NCI-H1048 (cell line): ENCODE data around the gene CEP164.

ENCODE experiments used
- DNase-seq: peaks from one replicate; lab custom pipeline; 2025; lab: John Stamatoyannopoulos, UW

Gene CEP164

GRCh38 chr11:117421041-117421440, 93.4 kb downstream of the CEP164 start:
- no peak for DNase-seq

- DNase-seq, result no peak
Measured at GRCh38 chr11:117421476-117421875, 93.8 kb downstream of the CEP164 start.

GRCh38 chr11:117423046-117423575, 95.5 kb downstream of the CEP164 start:
- no peak for DNase-seq

GRCh38 chr11:117424781-117425180, 97.1 kb downstream of the CEP164 start:
- no peak for DNase-seq

GRCh38 chr11:117425679-117426296, 98.1 kb downstream of the CEP164 start:
- no peak for DNase-seq

- peak; percentile 10 for DNase-seq
Measured at GRCh38 chr11:117426297-117426685, 98.6 kb downstream of the CEP164 start.

- no peak for DNase-seq
Measured at GRCh38 chr11:117426941-117427340, 99.3 kb downstream of the CEP164 start.

- no peak for DNase-seq
Measured at GRCh38 chr11:117427356-117427874, 99.8 kb downstream of the CEP164 start.

GRCh38 chr11:117428186-117428855, 100.7 kb downstream of the CEP164 start:
- DNase-seq, result no peak

- DNase-seq, result no peak
Measured at GRCh38 chr11:117428856-117429229, 101.2 kb downstream of the CEP164 start.

GRCh38 chr11:117430293-117430955, 102.8 kb downstream of the CEP164 start:
- DNase-seq, result no peak

GRCh38 chr11:117431436-117431835, 103.8 kb downstream of the CEP164 start:
- DNase-seq, result no peak

GRCh38 chr11:117433717-117434116, 106.1 kb downstream of the CEP164 start:
- no peak for DNase-seq

GRCh38 chr11:117434481-117434880, 106.8 kb downstream of the CEP164 start:
- no peak for DNase-seq

GRCh38 chr11:117435326-117435725, 107.7 kb downstream of the CEP164 start:
- DNase-seq, result no peak

GRCh38 chr11:117437041-117437790, 109.6 kb downstream of the CEP164 start:
- DNase-seq, result no peak

- no peak for DNase-seq
Measured at GRCh38 chr11:117437791-117438130, 110.1 kb downstream of the CEP164 start.

- DNase-seq, result no peak
Measured at GRCh38 chr11:117438371-117439000, 110.8 kb downstream of the CEP164 start.

- no peak for DNase-seq
Measured at GRCh38 chr11:117439256-117439655, 111.6 kb downstream of the CEP164 start.

GRCh38 chr11:117440258-117440657, 112.6 kb downstream of the CEP164 start:
- no peak for DNase-seq

GRCh38 chr11:117441146-117441975, 113.7 kb downstream of the CEP164 start:
- DNase-seq, result no peak
